Activated T-cell treated with anti-CD3 and anti-CD28 coated beads for 1 hour (primary cell): ENCODE measurements around the gene GALNT11.
"Not testable (repeated sequence)": the region's sequence is repeated elsewhere in the genome, so short reads cannot be mapped to it uniquely, and the experiment has no call there.

ENCODE experiments used
- DNase-seq: peaks from one replicate; pipeline ENCODE4 v3.0.0-alpha.2; 2020; ENCODE audit warnings: low read depth

GALNT11 gene

DNA sequence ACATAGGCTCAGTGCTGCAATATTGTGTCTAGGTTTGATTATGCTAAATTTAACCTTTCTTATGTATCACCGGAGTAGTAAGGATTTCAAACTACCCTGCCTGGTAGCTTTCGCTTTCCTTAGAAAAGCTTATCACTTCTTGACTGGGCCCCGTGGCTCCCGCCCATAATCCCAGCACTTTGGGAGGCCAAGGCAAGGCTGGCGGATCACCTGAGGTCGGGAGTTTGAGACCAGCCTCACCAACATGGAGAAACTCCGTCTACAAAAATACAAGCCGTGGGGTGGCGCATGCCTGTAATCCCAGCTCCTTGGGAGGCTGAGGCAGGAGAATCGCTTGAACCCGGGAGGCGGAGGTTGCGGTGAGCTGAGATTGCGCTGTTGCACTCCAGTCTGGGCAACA is 49.9 kb downstream of the GALNT11 start:
- not testable (repeated sequence) for DNase-seq

DNA sequence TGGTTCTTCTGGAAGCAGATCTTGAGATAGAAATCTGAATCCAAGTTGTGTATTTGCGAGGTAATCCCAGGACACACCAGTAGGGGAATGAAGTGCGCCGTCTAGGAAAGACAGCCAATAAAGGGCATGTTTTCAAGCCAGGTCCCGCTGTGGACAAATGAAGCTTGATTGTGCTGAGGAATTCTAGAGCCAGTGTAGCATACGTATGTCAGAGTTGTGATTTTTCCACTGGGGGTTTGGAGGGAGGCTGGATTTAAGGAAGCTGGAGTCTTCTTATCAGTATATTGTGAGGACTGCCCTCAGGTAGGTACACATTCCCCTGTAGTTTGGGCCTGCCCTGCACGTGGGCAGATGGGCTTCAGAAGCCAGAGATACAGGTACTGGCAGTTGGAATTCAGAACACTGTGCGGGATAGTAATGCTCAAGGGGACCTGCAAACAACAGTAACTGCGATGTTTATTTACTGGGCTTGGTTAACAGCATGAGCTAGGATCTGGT is 50.9 kb downstream of the GALNT11 start:
- no peak for DNase-seq

DNA sequence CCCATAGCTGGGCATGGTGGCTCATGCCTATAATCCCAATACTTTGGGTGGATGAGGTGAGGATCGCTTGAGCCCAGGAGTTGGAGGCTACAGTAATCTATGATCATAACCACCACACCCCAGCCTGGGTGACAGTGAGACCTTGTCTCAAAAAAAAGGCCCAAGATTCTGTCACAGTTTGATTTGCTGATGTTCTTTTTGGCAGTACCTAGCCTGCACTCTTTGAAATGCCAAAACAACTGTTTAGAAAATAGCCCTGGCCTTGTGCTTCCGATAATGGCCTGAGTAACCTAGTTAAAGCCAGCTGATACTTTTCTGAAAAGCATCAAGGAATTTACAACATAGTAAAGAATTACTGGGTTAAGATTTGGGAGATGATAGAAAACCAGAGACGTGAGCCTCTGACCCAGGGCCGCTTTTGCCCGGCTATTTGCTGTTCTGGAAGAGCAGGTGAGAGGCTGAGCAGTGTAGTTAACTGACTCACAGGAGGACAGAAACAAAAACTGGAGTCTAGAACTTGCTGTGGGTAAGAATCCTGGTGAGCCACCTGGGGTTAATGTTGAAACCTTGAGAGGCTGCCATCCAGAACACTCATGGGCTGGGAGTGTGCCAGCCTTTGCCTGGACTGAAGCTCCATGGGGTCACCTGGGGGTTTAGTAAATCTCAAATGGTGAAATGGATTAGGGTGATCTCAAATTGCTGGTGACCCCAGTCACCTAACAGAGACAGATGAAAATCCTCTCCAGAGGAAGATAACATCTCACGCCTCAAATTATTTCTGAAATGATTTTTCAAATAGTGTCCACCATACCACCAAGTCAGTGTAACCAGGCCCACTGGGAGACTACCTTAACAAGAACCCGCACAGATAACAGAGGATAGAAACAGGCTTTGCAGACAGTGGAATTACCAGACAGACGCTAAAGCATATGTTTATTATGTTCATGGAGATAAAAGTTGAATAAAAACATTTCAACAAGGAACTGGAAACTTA is 51.8 kb downstream of the GALNT11 start:
- no peak for DNase-seq

DNA sequence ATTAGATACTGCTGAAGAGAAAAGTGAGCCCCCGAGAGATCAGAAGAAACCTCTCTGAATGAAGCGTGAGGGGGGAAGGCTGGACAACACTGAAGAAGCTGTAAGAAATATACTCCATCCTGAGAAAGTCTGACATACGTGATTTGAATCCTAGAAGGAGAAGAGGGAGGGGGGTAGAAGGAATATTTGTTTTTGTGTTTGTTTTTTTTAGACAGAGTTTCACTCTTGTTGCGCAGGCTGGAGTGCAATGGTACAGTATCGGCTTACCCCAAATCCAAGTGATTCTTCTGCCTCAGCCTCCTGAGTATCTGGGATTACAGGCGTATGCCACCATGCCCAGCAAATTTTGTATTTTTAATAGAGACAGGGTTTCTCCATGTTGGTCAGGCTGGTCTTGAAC is 52.6 kb downstream of the GALNT11 start:
- no peak for DNase-seq

DNA sequence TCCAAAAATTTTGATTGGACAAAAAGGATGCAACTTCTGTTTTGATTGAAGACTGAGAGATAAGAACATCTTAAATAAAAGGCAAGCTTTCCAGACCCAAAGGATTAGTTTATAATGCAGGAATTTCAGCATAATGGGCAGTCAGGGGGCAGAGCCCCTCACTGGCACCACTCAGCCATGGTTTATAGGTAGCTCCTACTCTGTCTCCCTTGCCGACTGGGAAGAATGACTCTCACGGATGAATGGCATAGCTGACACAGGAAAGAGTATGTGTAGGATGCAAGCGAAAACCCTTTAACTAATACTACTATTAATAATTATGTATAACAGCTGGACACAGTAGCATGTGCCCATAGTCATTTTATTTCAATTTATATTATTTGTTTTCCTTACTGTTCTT is 53.3 kb downstream of the GALNT11 start:
- no peak for DNase-seq

DNA sequence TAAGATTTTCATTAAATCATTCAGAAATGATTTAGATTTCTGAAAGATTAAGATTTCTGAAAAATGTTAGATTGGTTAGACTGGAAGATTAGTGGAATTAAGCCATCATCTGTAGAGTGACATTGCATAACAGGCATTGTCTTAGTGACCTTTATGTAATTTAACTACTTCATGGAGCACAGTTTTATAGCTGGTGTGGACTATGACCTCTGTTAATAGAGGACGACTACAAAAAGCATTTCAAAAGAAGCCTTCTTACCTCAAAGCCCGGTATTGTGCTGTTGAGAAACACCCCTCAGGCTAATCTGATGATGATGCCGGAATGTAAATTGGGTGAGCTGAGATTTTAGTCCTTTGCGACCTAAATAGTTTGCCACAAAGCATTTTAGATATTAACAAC is 55.6 kb downstream of the GALNT11 start:
- DNase-seq = no peak

DNA sequence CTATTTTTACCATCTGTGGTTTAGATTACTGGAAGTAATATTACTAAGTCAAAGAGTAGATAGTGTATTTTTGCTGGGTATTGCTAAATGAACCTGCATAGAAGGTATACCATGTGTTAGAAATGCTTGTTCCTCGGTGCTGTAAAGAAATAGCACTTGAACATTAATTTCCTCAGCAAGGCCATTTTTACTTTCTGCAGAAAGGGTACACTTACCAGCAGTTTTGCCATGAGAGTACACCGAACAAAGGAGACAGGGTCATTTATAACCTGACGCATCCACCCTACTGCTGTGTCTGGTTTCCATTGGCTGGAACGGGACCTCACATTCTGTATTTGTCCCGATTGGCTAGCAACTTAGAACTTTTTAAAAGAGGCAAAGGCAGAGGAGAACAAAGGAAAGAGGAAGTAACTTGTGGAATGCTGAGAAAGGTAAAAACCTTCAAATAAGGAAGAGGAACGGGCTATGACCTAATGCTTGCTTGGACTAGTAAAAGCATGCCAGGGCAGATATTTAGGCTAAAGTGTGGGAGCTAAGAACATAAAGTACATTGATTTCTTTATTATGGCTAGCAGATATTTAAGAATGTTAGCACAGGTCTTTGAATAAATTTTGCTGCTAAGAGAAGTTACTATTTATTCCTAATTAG is 56.7 kb downstream of the GALNT11 start:
- DNase-seq = not testable (repeated sequence)

DNA sequence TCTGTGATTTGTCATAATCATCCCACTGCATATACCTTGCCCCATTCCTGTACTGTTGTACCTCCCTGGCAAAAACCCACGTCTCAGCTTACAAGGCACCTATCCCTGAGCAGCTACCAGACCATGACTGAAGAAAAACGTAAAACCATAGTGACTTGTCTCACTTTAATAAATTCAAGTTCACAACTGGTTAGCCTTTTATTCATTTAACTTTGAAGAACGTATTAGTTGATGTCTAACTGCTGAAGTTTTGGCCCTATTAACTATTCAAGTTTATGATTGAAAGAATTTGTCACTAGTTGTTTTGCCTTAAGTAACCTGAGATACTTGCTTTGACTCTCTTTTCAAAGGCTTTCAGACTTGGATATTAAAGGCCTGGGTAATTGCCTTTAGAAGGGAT is 59.7 kb downstream of the GALNT11 start:
- DNase-seq = no peak

DNA sequence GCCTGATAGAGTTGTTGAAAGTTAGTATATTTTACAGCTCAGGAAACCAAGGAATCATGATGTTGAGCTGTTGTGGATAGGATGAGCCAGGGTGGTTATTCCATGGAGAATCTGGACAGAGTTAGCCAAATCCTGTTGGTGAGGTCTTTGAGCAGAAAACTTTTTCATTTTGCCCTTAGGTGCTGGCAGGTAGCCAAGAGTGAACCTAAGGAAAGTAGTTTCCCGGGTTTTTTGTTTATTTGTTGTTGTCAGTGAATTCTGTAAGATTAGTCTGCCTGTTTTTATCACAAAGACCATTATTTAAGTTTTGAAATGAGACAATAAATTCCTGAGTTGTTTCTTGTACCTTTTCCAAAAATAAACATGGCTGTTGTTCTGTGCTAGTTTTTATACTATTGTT is 61.0 kb downstream of the GALNT11 start:
- DNase-seq = no peak

DNA sequence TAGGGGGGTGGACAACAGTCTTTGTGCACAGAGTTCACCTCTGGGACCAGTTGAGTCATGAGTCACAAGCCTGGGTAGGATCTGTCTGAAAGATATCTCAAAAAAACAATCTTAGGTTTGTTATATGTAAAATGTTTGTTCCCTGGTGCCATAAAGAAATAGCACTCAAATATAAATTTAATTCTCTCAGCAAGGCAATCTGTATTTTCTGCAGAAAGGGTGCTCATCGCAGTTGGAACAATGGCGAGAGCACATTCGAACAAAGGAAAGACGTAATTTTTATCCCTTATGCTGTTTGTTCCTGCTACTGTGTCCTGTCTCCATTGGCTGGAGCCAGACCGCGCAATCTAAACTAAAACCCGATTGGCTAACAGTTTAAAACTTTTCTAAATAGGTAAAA is 63.7 kb downstream of the GALNT11 start:
- DNase-seq = no peak

DNA sequence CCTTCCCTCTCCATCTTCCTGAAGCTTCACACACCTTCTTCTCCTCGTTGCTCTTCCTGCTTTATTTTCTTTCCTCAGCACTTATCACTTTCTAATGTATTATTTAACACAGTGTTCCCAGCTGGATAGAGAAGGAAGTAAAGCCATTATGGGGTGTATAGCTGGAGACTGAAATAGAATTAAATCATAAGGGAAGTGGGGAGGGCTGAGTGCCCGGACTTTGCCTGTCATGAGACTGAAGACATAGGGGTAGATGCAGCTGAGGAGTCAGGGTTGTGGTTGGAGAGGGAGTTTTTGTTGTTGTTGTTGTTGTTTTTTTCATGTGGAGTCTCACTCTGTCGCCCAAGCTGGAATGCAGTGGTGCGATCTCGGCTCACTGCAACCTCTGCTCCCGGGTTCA is 65.3 kb downstream of the GALNT11 start:
- no peak for DNase-seq

DNA sequence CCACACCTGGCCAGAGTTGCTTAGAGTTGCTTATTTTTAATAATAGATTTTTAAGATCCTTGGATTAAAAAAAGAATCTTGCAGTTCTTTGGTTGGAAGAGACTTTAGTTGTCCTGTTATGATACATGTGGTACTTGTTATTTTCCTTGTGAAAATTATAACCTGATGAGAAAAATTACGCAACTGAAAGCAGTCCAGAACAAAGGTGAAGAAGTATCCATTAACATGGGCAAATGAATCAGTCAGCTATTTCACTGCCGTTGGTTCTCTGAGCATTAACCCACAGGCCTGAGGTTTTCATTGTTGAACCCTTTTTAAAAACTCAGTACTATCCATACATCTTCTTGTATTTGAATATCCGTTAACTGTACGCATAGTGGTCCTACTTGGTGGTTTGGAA is 68.2 kb downstream of the GALNT11 start:
- no peak for DNase-seq

DNA sequence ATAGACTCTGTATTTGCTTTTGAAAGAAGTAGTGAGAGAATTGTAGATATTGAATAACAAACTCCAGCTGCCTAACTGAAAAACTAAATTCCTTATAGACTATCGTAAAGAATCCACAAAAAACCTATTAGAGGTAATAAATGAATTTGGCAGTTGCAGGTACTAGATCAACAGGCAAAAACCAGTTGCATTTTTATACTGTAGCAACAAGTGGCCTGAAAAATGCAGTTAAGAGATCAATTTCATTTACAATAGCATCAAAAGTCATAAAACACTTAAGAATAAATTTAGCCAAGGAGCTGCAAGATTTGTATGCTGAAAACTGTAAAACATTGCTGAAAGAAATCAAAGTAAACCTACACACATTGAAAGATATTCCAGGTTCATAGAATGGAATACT is 70.3 kb downstream of the GALNT11 start:
- no peak for DNase-seq

DNA sequence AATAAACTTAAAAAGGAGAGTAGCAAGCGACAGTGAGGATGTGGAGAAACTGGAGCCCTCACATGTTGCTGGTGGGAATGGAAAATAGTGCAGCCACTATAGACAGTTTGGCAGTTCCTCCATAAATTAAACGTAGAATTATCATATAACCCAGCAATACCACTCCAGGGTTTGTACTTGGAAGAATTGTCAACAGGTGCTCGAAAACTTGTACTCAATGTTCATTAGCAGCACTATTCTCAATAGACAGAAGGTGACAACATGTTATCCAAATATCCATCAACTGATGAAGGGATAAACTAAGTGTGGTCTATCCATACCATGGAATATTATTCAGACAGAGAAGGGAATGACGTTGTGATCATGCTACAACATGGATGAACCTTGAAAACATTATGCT is 71.9 kb downstream of the GALNT11 start:
- no peak for DNase-seq

DNA sequence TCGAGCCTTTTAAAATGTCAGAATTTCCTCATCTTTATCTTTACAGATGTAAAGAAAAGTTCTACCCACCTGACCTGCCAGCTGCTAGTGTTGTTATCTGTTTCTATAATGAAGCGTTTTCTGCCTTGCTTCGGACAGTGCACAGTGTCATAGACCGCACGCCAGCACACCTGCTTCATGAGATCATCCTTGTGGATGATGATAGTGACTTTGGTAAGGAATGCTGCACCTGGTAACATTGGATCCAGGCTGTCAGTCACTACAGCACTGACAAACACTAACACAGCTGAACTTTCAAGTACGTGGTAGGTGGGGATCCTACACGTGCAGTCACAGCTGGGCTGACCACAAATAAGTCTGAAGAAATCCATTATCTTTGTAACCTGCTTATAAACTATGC is 77.6 kb downstream of the GALNT11 start:
- no peak for DNase-seq

DNA sequence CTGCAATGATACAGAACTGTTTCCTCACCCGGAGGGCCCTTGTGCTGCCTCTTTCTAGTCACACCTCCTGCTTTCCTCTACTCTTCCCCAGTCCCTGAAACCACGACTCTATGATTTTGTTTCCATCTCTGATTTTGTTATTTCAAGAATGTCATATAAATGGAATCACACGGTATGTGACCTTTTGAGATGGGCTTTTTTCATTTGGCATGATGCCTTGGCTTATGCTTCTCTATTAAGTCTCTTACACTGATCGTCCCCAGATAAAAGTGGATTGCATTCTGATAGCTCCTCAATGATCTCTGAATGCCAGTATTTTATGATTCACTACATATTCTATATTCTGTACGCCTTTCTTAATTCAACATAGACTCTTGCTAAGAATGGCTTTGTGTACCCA is 78.2 kb downstream of the GALNT11 start:
- no peak for DNase-seq

DNA sequence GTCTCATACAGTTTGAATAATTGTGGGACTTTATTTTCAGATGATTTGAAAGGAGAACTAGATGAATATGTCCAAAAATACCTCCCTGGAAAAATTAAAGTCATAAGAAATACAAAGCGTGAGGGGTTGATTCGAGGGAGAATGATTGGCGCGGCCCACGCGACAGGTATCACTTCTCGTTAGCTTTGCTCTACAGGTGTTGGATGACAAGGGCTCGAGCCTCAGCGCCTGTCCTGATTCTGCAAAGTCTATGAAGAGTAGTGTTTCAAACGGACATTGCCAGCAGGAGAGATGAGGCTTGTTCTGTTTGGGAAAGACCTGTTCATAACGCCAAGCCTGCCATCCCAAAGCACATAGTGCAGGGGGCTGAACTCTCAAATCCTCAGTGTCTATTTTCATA is 79.7 kb downstream of the GALNT11 start:
- no peak for DNase-seq

DNA sequence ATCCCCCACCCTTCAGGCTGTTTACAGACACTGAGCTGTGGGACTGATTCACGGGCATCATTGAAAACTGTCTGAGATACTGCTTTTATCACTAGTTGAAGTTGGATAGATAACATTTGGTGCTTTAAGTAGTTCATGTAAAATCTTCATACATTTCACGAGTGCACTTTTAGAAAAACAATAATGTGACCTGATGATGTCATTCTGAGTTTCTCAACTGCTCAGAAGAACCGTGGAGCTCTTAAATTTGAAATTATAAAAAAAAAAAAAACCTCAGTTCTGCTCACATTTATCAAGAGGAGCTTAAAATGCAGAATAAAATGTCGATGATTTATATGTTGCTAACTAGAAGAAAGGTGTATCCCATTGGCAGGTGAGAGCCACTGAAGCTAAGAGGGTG is 81.5 kb downstream of the GALNT11 start:
- no peak for DNase-seq

DNA sequence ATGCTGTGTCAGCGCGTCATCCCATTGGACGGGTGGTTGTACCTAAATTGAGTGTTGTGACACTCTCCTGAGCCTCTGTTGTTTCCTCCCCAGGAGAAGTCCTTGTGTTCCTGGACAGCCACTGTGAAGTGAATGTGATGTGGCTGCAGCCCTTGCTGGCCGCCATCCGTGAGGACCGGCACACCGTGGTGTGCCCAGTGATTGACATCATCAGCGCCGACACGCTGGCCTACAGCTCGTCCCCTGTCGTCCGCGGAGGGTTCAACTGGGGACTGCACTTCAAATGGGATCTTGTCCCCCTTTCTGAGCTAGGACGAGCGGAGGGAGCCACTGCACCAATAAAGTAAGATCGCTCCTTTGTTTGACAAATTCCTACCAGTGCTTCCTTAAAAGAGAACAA is 82.5 kb downstream of the GALNT11 start:
- DNase-seq = no peak

DNA sequence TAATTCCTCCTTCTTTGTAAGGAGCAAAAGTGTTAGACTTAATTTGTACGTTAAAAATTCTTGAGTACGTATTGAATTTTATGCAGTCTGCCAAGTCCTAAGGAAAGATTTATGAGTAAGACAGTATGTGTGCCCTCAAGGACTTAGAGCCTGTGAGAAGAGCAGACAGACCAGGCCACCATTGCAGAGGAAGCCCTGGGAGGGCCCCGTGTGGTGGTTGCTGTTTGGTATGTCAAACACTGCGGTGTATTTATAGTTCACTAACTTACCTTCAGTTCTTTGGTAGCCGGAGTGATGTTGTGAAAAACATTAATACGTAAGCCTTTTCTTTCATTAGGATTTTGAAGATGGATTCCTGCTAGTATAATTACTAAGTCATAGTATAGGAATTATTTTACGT is 82.9 kb downstream of the GALNT11 start:
- no peak for DNase-seq

DNA sequence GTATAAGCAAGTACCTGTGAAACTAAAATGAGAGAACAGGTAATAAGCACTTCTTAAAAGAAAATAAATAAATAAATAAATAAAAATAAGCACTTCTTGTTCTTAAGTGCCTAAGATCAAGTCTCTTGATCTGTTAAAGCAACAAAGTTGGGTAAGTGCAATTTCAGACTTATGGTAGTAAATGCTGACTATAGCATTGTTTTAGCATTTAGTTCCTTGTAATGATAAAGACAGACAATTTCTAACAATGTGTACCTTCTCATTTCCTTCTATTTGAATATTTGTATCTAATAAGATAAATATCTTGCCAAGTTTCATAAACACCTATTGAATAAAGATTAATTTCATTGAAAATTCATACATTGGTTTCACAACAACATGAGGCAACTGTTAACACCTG is 87.4 kb downstream of the GALNT11 start:
- no peak for DNase-seq

DNA sequence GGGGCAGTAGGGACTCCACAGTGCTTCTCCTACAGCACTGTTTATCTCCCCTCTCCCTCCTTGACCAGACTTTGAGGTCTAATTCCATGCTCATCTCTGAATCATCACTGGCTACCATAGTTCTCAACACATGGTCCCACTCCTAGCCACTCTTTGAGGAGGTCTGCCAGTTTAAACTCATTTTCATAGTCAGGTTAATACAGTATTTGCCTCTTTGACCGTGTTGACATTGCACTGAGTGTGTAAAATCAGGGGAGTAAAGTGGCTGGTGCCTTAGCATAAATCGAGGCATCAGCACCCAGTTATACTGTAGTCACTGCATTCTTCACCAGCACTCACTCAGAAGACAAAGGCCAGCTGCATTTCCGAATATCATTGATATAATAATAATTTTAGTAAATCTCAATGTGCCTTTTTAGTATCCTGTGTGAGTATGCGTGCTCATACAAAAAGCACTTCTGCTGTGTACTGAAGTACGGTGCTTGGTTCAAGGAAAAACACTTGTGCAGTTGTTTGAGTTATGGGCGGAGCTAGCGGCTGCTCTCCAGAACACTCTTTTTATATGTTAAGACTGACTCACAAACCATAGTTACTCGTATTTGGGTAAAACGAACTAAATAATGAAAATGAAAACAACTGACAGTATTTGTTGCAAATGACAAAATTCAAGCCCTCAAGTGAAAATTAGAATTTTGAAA is 89.7 kb downstream of the GALNT11 start:
- no peak for DNase-seq

DNA sequence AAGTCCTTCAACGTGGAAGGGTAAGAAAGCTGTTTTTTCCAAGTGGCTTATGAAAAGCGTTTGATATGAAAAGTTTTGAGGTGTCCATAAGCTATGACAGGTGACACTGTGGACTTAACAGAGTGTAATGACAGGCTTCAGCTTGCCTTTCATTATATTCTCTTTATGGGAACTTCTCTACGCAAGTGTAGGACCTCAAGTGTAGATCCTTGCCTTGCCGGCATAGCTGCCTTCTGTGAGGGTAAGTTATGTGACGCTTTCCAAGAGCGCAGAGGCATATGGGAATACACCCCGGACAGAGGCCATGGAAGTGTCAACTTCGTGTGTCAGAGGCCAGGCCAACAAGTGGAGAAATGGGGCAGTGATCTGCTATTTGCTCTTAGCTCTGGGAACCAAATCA is 91.9 kb downstream of the GALNT11 start:
- DNase-seq = no peak
